Measurements from ENCODE around the gene DOK4. TPM values are rescaled to one million over a fixed set of nuclear protein-coding genes. Genes with fewer than 3 reads are reported as not detected.

Gene DOK4
- total RNA-seq, 1 experiment from 2014 or later, result 4.9 TPM

GRCh38 chr16:57483725-57484514 lies 2.4 kb downstream of the DOK4 start:
- no TSS peak for BruUV-seq (replicated peaks)
- Histone ChIP-seq H2AFZ (ENCODE audit: low read length) (no peak overlapping the region), H3K4me3 (ENCODE audit: low read length) (no peak overlapping the region), H3K27me3 (ENCODE audit: low read length) (no peaks in the 10 kb centered on the region), H3K79me2 (ENCODE audit: low read length) (no peaks in the 10 kb centered on the region), H3K36me3 (ENCODE audit: low read depth, low read length) (no peaks in the 10 kb centered on the region), H3K9ac (ENCODE audit: low read length) (no peak overlapping the region), H3K4me2 (ENCODE audit: low read length) (no peak overlapping the region), H3K9me3 (ENCODE audit: low read length) (no peaks in the 10 kb centered on the region), H4K20me1 (ENCODE audit: low read length) (no peaks in the 10 kb centered on the region), H3K27ac (ENCODE audit: low read length) (no peak overlapping the region), H3K9me2 (replicated peaks; ENCODE audit: low read length) (no peaks in the 10 kb centered on the region), H3F3A (ENCODE audit: low read length, unreplicated experiment) (no peaks in the 10 kb centered on the region), H3K4me1 (ENCODE audit: insufficient read depth, low read length) (no peaks in the 10 kb centered on the region; the same call in 1 of the 2 replicates)
- POLR2A ChIA-PET (ENCODE audit: unreplicated experiment), result no interaction called here
- intact Hi-C loops (cut with micrococcal nuclease), result no loop called here
- no peak for ATAC-seq
- no peak for TF ChIP-seq EZH2phosphoT487 (IDR thresholded peaks at IDR 0.05; ENCODE audit: borderline replicate concordance, low read length)
- CTCF ChIA-PET, result no interaction called here
- DNase-seq, result no peak

DNA sequence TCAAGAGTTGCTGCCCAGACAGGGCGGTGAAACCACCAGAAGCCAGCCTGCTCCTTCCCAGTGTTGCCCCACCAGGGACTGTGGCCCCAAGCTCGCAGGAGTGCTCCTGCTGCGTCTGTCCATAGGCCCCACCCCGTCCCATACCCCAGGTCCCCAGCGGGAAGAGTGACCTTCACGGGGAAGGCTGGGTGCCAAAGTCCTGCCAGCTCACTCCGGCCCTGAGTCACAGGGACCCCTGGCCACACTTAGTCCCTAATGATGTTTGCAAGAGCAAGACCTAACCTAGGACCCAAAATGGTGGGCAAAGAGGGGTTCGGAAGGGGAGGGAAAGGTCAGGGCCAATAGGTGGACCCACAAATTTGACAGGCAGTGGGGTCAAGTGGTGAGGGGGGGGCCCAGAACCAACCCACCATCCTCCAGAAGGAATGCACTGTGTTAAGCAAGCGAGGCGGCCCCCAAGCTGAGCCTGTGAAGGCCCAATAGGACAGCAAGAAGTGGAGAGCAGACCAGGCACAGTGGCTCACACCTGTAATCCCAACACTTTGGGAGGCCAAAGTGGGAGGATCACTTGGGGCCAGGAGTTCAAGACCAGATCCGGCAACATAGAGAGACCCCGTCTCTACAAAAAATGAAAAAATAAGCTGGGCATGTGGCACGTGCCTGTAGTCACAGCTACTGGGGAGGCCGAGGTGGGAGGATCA lies 3.3 kb downstream of the DOK4 start:
- TF ChIP-seq EZH2phosphoT487 (IDR thresholded peaks at IDR 0.05; ENCODE audit: borderline replicate concordance, low read length) (no peak), EZH2 (IDR thresholded peaks at IDR 0.05; ENCODE audit: low read length, unreplicated experiment) (no peak)
- TF ChIP-seq, protein P1, sequence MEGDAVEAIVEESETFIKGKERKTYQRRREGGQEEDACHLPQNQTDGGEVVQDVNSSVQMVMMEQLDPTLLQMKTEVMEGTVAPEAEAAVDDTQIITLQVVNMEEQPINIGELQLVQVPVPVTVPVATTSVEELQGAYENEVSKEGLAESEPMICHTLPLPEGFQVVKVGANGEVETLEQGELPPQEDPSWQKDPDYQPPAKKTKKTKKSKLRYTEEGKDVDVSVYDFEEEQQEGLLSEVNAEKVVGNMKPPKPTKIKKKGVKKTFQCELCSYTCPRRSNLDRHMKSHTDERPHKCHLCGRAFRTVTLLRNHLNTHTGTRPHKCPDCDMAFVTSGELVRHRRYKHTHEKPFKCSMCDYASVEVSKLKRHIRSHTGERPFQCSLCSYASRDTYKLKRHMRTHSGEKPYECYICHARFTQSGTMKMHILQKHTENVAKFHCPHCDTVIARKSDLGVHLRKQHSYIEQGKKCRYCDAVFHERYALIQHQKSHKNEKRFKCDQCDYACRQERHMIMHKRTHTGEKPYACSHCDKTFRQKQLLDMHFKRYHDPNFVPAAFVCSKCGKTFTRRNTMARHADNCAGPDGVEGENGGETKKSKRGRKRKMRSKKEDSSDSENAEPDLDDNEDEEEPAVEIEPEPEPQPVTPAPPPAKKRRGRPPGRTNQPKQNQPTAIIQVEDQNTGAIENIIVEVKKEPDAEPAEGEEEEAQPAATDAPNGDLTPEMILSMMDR (conservative IDR thresholded peaks at IDR 0.05; ENCODE audit: low read depth, low read length), result no peak

GRCh38 chr16:57481421-57481820 lies 4.9 kb downstream of the DOK4 start:
- POLR2A ChIA-PET (ENCODE audit: unreplicated experiment), result no interaction called here

More for the DNA sequence above, 3.3 kb downstream of the DOK4 start:
- BruUV-seq (replicated peaks), result no TSS peak
- H3K9ac ChIP-seq (ENCODE audit: low read length), result no peak overlapping the region
- POLR2A ChIA-PET (ENCODE audit: unreplicated experiment), result no interaction called here
- DNase-seq (no peak), ATAC-seq (no peak)
- H3F3A ChIP-seq (ENCODE audit: low read length, unreplicated experiment), result no peaks in the 10 kb centered on the region
- no peaks in the 10 kb centered on the region for H3K79me2 ChIP-seq (ENCODE audit: low read length)
- no peaks in the 10 kb centered on the region for H3K36me3 ChIP-seq (ENCODE audit: low read depth, low read length)
- no peak overlapping the region for H3K4me2 ChIP-seq (ENCODE audit: low read length)
- H3K27me3 ChIP-seq (ENCODE audit: low read length), result no peaks in the 10 kb centered on the region
- no peaks in the 10 kb centered on the region for H3K9me2 ChIP-seq (replicated peaks; ENCODE audit: low read length)
- H2AFZ ChIP-seq (ENCODE audit: low read length), result no peak overlapping the region
- CTCF ChIA-PET, result no interaction called here
- intact Hi-C loops (cut with micrococcal nuclease), result no loop called here
- no peak overlapping the region for H3K27ac ChIP-seq (ENCODE audit: low read length)
- H3K4me1 ChIP-seq (ENCODE audit: insufficient read depth, low read length), result no peaks in the 10 kb centered on the region; the same call in 1 of the 2 replicates
- H4K20me1 ChIP-seq (ENCODE audit: low read length), result no peaks in the 10 kb centered on the region
- no peaks in the 10 kb centered on the region for H3K9me3 ChIP-seq (ENCODE audit: low read length)
- no peak overlapping the region for H3K4me3 ChIP-seq (ENCODE audit: low read length)

More at GRCh38 chr16:57481421-57481820, 4.9 kb downstream of the DOK4 start:
- no peaks in the 10 kb centered on the region for H4K20me1 ChIP-seq (ENCODE audit: low read length)
- no peaks in the 10 kb centered on the region for H3K36me3 ChIP-seq (ENCODE audit: low read depth, low read length)
- H3K9ac ChIP-seq (ENCODE audit: low read length), result no peak overlapping the region
- H3K4me2 ChIP-seq (ENCODE audit: low read length), result no peak overlapping the region
- no peaks in the 10 kb centered on the region for H3K79me2 ChIP-seq (ENCODE audit: low read length)
- no peak for ATAC-seq
- H2AFZ ChIP-seq (ENCODE audit: low read length), result no peak overlapping the region
- H3K4me3 ChIP-seq (ENCODE audit: low read length), result no peak overlapping the region
- H3F3A ChIP-seq (ENCODE audit: low read length, unreplicated experiment), result no peaks in the 10 kb centered on the region
- no peak overlapping the region for H3K27ac ChIP-seq (ENCODE audit: low read length)
- TF ChIP-seq EZH2 (IDR thresholded peaks at IDR 0.05; ENCODE audit: low read length, unreplicated experiment), result no peak
- TF ChIP-seq, protein P1 (conservative IDR thresholded peaks at IDR 0.05; ENCODE audit: low read depth, low read length), result no peak
- TF ChIP-seq EZH2phosphoT487 (IDR thresholded peaks at IDR 0.05; ENCODE audit: borderline replicate concordance, low read length), result no peak
- no peaks in the 10 kb centered on the region for H3K9me3 ChIP-seq (ENCODE audit: low read length)
- no peaks in the 10 kb centered on the region for H3K27me3 ChIP-seq (ENCODE audit: low read length)
- CTCF ChIA-PET, result no interaction called here
- no TSS peak for BruUV-seq (replicated peaks)
- intact Hi-C loops (cut with micrococcal nuclease), result no loop called here
- DNase-seq, result no peak
- no peaks in the 10 kb centered on the region; the same call in 1 of the 2 replicates for H3K4me1 ChIP-seq (ENCODE audit: insufficient read depth, low read length)
- H3K9me2 ChIP-seq (replicated peaks; ENCODE audit: low read length), result no peaks in the 10 kb centered on the region
